ENCODE data around the gene FBN2.

GRCh38 chr5:128349044-128349858, 188.8 kb downstream of the FBN2 start:
- TF ChIP-seq CTCF (IDR thresholded peaks at IDR 0.05; ENCODE audit: low read depth, low read length) (no peak), MYC (IDR thresholded peaks at IDR 0.05; ENCODE audit: low read depth, low read length) (no peak), POLR2A (IDR thresholded peaks at IDR 0.05; ENCODE audit: extremely low read depth, insufficient read length) (no peak), MAX (IDR thresholded peaks at IDR 0.05; ENCODE audit: low read depth, low read length) (no peak)
